GM21825 (cell line): ENCODE measurements around the gene FERMT1.
A peak's percentile ranks its signal among the peaks of the same experiment; 100 is the strongest.
"Not testable (repeated sequence)": the region's sequence is repeated elsewhere in the genome, so short reads cannot be mapped to it uniquely, and the experiment has no call there.

ENCODE experiments used
- ATAC-seq: cut with Tn5 transposase; IDR thresholded peaks from one replicate; pipeline ENCODE4 v1.9.1; 2021; ENCODE audit warnings: mild to moderate bottlenecking, moderate library complexity; ENCODE audit not compliant: unreplicated experiment

Gene FERMT1

DNA sequence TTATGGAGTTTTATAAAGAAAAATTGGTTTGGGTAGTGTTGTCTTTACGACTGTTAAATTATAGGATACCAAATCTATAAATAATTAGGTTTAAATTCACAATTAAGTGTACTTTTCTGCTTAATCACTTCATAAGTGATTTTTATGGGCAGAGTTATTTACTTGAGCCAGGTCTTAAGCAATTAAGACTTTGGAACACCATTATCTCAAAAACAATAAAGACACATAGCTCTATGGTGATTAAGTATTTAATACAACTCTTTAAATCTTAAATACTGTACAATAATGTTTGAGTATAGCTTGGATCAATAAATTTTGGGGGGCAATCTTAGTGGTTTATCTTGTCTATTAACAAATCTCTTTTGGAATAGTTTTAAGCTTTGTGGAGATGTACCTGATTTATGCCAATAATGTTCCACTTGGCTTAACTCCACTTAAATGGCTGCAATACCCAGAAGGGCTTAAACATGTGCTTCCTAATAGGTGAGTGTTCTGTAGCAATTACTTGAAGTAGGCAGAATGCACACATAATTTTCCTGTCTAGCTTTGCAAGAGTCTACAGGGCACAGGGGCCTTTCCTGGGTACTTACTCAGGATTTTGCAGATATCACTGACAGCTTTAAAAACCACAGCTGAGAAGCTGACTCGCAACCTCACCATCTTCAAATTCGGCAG is 7.5 kb downstream of the FERMT1 start:
- ATAC-seq = no peak

DNA sequence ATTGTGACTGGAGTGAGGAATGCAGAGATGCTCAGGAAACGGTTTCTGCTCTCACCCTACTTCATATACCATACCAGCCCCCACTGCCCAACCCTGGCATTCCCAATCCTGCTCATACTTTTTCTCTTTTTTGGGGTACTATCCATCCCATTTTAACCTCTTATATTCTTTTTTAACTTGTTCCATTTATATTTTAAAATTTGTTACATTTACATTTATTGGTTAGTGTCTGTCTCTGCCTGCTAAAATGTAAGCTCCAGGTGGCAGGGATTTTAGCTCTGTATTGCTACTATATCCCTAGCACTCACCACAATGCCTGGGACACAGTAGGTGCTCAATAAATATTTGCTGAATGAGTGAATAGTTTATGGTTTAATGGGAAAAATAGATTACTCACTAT is 8.1 kb downstream of the FERMT1 start:
- no peak for ATAC-seq

DNA sequence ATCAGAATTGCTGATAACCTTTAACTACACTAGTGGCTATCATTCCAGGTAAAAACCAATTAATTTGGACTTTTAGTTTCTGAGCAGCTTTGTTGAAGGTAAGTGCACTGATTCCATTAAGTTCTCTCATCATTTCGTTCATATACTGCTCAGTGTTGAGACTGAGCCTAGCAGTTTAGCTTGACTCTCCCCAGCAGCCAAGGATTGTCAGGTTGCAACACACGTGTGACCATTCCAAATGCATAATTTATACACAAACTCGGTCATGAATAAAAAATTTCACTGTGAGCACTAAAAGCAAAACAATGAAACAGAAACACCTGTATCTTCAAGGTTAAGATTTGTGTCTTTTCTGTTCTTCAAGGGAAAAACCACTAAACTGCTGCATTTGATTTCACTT is 8.9 kb downstream of the FERMT1 start:
- ATAC-seq = no peak

DNA sequence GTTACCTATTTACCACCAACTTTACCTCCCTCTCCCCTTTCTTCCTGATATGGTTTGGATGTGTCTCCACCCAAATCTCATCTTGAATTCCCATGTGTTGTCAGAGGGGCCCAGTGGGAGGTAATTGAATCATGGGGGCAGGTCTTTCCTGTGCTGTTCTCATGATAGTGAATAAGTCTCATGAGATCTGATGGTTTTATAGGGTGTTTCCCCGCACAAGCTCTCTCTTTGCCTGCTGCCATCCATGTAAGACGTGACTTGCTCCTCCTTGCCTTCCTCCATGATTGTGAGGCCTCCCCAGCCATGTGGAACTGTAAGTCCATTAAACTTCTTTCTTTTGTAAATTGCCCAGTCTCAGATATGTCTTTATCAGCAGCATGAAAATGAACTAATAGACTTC is 9.9 kb downstream of the FERMT1 start:
- not testable (repeated sequence) for ATAC-seq

DNA sequence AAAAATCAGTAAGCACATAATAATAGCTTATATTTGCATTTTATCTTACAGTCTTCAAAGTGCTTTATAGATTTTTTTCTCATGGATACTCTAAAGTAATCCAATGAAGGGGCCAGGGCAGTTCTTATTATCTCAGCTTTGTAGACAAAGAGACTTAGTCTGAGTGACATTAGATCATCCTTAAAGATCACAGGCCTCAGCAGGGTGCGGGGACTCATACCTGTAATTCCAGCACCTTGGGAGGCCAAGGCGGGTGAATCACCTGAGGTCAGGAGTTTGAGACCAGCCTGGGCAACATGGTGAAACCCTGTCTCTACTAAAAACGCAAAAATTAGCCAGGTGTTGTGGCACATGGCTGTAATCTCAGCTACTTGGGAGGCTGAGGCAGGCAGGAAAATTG is 14.5 kb downstream of the FERMT1 start:
- ATAC-seq = no peak

DNA sequence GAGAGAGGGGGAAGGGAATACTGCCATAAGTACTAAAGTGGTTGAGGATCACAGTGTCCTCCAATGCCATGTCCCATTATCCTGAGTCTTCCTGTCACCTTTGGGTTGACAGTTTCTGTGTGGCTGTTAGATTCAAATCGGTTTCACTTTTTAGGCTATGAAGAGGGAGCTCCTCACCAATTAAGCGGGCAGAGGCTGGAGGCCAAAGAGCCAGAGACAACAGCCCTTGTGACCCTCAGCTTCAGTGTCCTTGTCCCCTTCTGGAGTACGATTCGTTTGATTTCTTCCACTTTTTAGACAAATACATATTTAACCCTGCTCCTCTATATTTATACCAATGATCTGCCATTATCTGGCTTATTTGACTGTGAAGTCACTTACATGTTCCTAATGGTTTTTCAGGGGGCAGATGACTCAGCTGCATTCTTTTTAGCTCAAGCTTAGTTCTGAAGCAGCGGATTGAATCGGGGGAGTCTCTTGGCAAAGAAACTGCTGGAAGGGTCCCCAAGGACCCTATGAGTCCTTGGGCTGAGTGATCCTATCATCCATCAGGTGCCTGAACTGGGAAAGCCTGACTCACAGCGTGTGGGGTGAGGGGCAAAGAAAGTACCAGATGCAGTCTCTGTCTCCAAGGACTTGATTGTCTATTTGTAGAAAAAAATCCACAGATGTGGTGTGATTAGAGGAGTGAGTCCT is 18.2 kb downstream of the FERMT1 start:
- no peak for ATAC-seq

DNA sequence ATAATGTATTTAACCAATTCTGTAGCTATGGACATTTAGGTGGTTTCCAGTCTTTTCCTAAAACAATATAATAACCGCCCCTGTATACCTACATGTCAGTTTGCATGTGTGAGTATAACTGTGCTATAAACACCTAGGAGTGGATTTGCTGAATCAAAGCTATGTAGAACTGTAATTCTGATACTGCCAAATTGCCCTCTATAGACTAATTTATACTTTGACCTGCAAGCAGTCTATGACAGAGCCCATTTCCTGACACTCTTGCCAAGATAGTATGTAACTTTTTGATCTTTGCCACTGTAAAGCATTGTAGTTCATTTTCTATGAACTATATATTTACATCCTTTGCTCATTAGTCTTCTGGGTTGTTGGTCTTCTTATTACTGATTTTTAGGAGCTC is 19.5 kb downstream of the FERMT1 start:
- ATAC-seq = no peak

DNA sequence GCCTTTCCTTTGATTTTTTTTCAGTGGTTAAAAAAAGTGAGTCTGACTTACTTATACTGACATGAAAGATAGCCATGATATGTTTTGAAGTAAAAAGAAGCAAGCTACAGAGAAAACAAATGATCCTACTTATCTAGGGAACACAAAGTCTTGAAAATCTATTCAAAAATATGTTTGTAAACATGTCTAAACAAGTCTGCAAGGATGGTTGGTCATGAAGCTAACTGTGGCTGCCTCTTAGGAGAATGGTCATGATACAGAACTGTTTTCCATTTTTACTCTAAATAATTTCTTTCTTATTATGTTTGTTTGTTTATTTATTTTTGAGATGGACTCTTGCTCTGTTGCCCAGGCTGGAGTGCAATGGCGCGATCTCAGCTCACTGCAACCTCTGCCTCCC is 21.5 kb downstream of the FERMT1 start:
- no peak for ATAC-seq

DNA sequence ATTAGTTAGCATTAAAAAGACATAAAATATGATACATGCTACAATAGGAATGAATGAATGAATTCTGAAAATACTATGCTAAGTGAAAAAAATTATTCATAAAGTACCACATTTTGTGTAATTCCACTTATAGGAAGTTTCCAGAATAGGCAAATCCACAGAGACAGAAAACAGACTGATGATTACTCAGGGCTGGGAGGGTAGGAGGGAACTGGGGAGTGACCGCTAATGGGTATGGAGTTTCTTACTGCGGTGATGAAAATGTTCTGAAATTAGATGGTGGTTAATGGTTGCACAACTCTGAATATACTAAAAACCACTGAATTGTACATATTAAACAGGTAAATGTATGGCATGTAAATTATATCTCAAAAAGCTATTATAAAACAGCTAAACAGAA is 22.6 kb downstream of the FERMT1 start:
- no peak for ATAC-seq

DNA sequence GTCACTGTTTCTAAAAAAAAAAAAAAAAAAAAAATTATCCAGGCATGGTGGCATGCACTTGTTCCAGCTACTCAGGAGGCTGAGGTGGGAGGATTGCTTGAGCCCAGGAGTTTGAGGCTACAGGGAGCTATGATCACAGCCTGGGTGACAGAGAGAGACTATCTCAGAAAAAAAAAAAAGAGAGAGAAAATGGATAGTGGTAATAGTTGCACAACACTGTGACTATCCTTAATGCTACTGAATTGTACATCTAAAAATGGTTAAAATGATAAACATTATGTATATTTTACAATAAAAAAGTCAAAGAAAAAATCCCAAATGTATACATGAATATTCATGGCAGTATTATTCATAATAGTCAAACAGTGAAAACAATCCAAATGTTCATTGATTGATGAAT is 23.0 kb downstream of the FERMT1 start:
- no peak for ATAC-seq

DNA sequence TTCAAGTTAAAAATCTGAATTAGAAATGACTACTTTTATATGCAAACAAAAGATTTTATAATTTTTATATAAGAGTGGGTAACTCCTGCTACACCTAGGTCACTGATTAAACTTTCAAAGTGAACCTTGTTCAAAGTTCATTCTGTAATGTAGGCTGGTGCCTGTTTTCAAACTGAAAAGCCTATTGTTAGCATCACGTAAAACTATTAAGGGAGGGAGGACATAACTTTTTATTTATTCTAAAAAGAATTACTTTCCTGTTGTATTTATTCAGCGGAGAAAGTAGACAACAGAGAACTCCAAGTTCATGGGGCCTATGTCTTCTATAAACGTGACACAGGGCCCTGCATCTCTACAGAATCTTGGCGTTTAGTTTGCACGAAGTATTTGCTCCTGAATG is 27.4 kb downstream of the FERMT1 start:
- no peak for ATAC-seq

DNA sequence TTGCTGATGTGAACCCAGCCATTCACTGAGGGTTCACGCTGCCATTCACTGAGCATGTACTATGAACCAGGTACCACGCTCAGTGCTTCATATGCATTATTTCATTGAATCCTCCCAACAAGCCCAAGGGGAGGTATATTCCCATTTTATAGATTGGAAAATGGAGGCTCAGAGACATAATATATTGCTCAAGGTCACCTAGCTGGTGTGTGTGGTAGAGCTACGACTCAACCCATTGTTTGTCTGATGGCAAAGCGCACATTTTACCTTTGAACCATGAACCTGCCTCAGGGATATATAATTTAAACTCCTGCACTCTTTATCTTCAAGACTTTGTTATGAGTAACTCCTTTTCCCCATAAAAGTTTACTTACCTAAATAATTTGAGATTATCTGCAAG is 28.3 kb downstream of the FERMT1 start:
- no peak for ATAC-seq

DNA sequence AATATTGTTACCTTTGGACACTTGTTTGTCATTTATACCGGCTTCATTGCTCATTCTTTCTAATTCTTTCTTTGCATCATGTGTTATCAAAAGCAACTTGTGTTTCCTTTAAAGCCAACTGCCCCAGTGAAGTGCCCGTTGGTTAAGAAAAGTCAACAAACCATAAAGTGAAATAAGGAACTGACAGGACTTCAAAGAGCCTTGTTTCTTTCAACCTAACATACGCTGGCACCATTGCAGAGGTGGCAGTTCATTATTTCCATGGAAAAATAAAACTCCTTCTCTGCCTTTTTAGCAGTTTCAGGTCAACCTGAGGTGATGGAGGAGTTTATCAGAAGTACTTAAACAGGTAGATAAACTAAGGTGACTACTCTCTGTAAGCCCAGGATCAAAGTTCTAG is 28.8 kb downstream of the FERMT1 start:
- ATAC-seq = no peak

DNA sequence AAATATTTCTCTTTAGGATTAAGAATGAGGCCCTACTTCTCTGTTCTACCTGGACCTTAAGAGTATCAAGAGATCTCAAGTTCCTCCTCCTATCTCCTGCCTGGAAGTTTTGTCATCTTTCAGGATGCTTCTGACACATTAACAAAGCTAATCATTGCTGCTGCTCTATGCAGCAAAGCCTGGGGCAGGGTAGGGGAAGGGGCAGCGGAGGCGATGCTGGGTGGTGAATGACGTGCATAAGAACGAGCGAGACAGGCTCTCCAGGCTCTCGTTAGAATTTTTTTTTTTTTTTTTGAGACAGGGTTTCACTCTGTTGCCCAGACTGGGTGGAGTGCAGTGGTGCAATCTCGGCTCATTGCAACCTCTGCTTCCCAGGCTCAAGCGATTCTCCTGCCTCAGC is 31.2 kb downstream of the FERMT1 start:
- no peak for ATAC-seq

DNA sequence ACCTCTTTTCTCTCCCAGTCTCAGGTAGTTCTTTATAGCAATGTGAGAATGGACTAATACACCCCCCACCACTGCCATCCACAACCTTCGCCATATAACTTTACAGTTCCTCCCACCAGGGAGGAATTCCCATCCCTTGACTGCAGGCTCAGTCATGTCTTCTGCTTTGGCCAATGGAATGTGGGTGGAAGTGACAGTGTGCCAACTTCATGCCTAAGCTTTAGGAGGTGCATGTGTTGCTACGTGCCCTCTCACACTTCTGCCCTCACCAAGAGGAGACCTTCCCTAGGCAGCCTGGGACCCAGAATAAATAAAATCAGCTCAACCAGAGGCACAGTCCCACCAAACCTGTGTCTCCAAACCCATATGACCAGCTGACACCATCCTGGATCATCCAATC is 36.0 kb downstream of the FERMT1 start:
- no peak for ATAC-seq

DNA sequence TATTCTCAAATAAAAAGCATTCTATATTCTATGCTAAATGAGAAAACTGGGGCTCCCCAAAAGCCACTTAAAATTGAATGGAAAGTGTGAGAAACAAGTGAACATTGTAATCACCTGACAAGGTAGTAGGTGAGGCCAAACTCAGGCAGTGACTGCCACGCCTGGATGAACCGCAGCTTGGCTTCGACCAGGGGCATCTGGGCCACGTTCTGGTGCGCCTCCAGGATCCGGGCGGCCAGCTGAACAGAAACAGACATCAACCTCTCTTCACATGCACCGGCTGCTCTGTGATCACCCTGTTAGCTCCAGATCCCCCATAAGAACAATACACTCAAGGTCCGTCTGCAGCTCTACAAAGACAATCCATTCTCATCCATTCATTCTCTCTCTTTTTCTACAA is 38.9 kb downstream of the FERMT1 start:
- ATAC-seq = no peak

DNA sequence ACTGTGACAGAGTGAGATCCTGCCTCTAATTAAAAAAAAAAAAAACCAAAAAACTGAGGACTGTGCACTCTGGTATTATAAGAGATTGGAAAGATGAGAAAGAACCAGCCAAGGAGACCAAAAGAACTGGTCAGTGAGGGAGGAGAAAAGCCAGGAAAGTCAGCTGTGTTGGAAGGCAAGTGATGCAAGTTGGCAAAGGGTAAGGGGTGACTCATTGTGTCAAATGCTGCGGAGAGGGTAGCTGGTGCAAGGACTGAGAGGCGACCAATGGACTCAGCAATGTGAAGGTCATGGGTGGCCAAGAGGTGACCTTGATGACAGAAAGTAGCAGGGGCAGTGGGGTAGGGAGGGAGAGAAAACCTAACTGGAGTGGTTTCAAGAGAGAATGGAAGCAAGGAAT is 41.6 kb downstream of the FERMT1 start:
- ATAC-seq = no peak

DNA sequence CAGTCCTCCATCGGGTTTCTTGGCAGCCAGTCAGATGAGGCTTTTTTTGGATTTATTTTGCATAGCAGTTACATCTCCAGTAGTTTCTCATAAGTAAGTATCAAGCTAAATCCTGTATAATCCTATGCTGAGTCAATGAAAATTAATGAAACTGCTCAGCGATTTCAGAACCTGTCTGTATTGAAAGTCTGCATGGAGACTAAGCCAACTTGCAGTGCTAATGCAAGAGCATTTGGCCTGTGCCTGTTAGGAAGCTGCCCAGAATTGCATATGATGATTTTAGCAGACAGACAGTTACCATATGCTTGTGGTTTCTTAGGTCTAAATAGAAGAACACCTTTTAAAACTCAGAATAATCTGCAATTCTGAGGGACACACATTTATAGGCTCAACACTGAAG is 43.8 kb downstream of the FERMT1 start:
- no peak for ATAC-seq

DNA sequence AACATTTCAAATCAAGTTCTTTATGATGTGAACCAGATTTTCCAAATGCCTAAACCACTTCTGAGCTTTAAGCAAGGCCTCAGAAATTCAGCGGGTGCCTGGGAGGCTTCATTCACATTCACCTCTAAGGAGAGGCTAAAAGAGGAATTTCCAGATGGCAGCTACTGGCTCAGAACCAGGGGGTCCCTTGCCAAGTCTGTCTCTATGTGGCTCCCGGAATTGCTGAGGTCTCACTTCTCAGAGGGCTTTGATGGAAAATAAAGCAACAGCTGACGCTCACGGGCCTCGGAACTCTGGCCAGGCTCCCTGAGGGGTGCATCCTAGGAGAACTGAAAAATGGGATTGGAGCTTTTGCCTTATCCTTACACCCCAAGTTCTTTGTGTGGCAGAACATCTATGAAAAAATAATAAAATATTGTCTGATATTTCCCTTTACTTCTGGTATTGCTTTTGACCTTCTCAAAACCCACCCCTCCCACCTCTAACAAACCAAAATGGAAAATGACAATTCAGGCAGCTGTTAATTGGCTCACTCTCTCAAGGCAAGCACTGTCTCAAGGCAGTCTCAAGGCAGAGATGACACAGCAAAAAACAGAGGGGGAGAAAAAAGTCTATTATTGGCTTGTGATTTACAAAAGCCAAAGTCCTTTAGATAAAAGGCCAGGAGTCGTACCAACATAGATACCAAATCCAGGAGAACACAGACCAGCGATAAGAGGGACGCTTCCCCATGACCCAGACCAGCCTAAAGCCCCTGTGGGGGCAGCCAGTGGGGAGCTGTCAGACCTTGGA is 47.2 kb downstream of the FERMT1 start:
- no peak for ATAC-seq

DNA sequence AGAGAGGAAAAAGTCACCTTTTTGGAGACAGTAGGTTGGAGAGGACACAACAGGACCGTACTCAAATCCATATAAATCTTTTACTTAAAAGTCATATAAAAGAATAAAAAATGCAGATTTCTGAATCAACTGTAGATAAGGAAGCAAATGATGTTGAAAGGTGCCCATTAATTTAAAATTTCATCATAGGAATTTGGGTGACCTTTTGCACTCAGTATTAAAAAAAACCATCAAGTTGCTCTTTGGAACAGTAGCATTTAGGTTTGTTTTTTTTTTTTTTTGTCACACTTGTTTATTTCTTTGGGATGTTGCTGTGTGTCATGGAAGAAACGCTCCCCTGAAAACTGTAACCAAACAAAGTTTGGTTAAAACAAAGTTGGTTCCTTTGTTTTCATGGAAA is 48.0 kb downstream of the FERMT1 start:
- ATAC-seq = no peak

DNA sequence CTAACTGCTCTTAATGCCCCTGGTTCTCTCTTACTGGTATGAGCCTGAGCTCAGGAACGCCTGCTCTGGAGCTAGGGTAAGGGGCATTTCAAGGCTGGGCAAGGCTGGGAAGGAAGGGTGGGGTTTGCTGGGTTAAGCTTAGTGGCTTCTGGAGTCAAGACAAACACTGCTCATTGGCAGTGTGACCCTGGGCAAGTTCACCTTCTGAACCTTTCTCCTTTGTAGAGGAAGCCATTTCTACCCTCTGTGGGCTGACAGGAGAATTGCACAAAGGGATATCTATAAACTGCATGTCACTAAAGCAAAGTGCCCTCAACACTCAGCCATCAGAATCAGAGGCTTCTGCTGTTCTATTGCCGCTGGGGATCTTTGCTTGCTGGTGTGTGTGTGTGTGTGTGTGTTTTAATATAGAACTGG is 48.7 kb downstream of the FERMT1 start:
- ATAC-seq = peak; percentile 88
